ENCODE measurements around the gene SUN3.
A peak's percentile ranks its signal among the peaks of the same experiment; 100 is the strongest.

The SUN3 gene

DNA sequence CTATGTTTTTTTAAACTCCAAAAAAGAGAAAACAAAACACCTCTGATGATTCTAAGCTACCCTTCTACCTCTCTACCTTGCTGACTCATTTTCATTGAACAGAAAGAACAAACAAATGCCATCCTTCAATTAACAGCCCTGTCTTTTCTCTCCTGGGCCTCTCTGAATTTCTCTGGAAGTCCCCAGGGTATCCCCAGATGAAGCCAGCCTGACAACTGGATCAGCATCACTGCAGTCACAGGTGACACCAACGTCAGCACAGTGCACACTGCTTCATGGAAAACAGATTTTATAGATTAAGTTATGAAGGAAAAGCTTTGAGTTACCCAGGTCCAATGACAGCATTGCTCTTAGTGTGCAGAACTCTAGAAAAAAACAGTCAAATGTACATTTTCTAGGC lies 55.2 kb downstream of the SUN3 start:
- DNase-seq = no peak

- no peak for DNase-seq
Measured at GRCh38 chr7:47970761-47971160, 58.1 kb downstream of the SUN3 start.

DNA sequence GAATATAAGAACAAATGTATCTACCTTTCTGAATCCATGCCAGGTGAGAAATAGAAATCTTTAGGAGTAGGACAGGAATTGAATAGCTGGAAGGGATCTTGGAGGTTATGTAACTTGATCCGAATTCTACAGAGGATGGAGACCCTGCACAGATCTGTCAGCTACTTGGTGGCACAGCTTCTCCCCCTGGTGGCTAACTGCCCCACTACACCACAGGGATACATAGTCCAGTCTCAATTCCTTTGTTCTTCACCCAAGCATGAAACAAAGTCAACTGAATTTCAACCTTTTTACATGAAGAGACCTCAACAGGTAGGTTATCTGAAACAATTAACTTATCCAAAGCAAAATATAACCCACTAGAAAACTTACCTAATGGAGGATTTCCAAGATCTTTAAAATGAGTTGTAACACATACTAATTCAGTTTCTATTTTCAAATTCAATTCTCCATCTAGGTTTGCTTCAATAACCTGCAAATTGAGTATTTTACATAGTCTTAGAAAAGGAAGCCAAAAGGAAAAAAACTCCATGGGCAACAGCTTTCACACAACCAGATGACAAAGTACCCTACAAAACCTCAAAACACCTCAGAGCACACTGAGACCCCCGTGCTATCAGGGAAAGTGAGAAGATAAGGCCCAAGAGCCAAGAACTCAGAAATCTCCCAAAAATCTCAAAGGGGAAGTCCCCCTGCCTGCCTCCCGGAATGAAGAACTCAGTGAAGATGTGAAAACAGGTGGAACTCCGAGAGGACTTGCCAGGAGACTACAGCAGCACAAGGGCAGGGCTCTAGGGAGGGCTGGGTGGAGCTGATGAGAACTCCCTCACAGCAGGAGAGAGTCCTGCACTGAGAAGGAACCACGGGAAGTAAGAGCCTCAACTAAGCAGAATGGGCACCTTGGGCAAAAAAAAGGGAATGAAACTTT lies 59.8 kb downstream of the SUN3 start:
- peak; percentile 36 for DNase-seq

GRCh38 chr7:47967708-47968107 lies 61.2 kb downstream of the SUN3 start:
- no peak for DNase-seq

GRCh38 chr7:47967123-47967522 lies 61.8 kb downstream of the SUN3 start:
- DNase-seq = no peak

GRCh38 chr7:47965456-47965855 lies 63.5 kb downstream of the SUN3 start:
- no peak for DNase-seq

GRCh38 chr7:47962262-47962661 lies 66.6 kb downstream of the SUN3 start:
- no peak for DNase-seq

DNA sequence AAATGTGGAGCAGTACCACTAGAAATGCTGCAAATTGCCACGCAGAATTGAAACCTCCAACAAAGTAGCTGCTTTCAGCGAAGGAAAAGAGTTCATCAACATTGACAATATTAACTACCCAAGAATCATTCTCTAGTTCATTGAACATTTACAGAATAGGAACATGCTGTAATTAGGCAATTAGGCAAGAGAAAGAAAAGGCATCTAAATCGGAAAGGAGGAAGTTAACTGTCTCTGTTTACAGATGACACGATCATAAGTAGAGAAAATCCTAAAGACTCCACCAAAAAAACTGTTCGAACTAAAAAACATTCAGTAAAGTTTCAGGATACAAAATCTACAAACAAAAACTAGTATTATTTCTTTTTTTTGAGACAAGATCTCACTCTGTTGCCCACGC lies 71.8 kb downstream of the SUN3 start:
- no peak for DNase-seq

- DNase-seq = no peak
Measured at GRCh38 chr7:47956220-47956619, 72.7 kb downstream of the SUN3 start.

DNA sequence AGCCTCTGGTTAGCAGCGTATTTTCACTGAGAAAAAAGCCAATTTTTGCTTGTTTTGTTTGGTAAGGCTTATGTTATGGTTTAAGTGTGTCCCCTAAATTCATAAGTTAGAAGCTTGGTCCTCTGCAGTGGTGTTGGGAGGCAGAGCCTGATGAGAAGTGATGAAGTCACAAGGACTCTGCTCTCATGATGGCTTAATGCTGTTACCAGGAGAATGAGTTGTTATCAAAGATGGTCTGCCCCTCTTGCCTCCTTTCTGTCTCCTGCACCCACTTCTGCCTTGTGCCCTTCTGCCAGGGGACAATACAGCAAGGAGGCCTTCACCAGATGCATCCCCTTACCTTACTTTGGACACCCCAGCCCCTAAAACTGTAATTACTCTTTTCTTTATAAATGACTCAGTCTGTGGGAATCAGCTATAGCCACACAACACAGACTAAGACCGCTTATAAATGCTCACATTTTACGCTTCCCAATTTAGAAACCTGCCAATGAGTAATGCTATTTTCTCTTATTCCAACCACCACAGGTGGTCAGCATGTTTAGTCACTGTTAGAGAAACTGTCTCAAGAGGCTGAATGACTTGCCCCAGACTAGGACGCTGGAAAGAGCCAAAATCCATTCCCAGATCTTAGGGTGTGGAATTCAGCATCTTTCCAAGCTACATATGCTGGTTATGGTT lies 74.5 kb downstream of the SUN3 start:
- no peak for DNase-seq

GRCh38 chr7:47953822-47954221 lies 75.1 kb downstream of the SUN3 start:
- no peak for DNase-seq

DNA sequence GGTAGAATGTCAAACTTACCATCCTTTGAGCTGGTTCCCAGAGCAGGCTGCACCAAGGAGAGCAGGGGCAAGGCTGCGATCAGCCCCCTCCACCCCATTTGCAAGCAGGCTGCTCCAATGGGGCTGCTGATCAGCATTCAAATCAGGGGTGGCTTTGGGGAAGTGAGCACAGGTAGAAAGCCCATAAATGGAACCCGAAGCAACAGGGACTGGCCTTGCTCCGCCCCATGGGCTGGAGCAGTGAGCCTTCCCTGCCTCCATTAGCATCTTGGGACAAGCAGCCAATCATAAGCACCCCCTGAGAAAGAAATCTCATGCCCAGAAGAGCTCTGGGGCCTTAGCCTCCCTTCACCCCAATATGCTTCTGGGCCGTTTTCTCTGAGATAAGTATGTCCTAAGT lies 76.7 kb downstream of the SUN3 start:
- no peak for DNase-seq

DNA sequence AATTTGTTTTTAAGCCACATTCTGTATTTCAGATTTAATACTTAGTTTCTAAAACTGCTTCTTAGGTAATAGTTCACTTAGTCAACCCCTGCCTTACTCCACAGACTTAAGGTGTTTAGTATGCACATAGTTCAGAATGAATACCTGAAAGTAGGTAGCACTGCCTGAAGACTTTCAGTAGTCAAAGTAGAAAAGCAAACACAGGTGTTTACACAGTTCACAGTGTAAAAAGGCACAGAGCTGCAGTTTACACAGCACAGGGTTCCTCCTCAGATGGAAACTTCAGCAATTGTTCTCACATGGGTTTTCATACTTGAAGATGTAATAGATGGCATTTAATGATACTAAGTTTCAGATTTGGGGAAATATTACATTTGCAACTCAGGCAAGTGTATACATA lies 77.5 kb downstream of the SUN3 start:
- DNase-seq = no peak

- DNase-seq = no peak
Measured at GRCh38 chr7:47950714-47951113, 78.2 kb downstream of the SUN3 start.

DNA sequence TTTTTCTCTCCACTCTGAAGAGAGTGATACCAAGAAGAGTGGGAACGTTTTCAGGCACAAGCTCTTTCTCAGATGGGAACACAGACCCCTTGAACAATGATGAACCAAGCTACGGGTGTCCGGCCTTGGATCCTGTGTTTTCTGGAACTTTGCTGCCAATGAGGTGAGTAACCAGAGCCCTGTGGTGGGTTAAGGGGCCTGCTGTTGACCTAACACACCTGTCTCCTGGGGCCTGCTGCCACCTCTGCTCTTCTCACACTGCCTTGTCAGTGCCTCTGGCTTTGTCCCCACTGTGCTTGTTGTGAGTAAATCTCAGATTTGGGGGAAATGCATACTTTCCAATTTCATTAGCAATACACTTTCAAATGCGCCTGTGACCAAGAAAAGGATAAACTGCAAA lies 79.2 kb downstream of the SUN3 start:
- DNase-seq = no peak

DNA sequence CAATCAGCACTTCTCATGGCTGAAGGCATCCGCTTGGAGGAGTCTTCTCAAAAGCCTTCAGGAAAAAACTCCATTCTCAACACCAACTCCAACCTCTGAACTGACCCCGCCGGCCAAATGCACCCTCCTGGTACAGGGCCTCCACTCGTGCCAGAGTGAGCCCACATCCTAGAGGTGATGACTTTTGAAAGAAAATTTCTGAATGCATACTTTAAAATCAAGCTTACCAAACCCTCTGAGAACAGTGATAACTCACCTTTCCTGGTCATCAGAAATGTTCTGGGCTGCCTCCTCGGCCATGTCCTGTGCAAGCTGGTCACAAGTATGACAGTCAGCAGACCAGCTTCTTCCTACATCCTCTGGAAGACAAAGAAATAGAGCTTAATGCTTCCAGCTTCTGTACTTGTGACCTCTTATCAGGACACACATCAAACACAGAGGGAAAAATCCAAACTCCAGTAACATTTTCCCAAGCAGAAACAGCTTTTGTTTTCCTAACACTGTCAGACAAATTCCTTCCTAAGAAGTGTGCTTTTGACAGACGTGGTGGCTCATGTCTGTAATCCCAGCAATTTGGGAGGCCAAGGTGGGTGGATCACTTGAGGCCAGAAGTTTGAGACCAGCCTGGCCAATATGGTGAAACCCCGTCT lies 80.6 kb downstream of the SUN3 start, which contains the start of gene PKD1L1:
PKD1L1 (minus strand) TSS at position 326 of the 650 bp plus-strand sequence; CDS start at position 300, 26 bp downstream.
- DNase-seq = no peak

GRCh38 chr7:47947355-47947749 lies 81.6 kb downstream of the SUN3 start:
- no peak for DNase-seq

GRCh38 chr7:47946581-47947354 lies 82.1 kb downstream of the SUN3 start:
- DNase-seq = no peak

DNA sequence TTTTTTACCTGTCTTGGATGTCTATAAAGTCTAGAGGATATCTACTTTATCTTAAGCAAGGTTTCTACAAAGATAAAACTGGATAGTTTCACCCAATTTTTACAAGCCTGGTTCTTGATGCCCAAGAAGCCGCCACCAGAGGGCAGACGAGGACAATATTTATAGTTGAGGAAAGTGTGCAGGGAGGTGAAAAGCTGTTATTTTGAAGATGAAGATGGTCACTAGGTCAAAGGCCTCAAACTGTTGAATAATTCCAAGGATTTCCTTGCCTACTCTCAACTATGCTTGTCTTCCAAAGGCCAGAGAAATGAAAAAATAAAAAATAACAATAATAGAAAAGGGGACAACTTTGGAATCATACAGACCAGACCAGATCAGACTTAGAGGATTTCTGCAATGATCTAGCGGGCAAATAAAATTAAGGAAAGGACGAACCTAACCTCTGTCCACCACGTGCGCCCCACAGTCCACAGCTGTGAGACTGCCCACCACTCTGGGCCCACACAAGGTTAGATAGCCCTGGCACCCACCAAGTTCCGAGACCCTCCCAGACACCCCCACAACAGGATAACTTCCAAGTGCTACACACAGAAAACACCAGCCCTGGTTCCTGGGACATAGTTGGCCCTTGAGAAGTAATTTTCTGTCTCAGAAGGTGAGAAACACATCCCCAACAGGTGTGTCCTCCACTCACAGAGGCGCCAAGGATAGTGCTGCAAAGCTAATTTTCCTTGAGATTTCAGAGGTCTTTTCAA lies 83.5 kb downstream of the SUN3 start:
- peak; percentile 62 for DNase-seq

- DNase-seq = no peak
Measured at GRCh38 chr7:47944536-47945260, 84.2 kb downstream of the SUN3 start.

All from CD4-positive, alpha-beta T cell treated with Interleukin-4 for 4 hours (primary cell).